GM18511 (cell line): Measurements from ENCODE around the gene ZC3H8.
"Not testable (repeated sequence)": the region's sequence is repeated elsewhere in the genome, so short reads cannot be mapped to it uniquely, and the experiment has no call there.

Source experiments
- ATAC-seq: cut with Tn5 transposase; IDR thresholded peaks from one replicate; pipeline ENCODE4 v1.9.1; 2021; ENCODE audit warnings: mild to moderate bottlenecking, moderate library complexity; ENCODE audit not compliant: unreplicated experiment

The ZC3H8 gene

DNA sequence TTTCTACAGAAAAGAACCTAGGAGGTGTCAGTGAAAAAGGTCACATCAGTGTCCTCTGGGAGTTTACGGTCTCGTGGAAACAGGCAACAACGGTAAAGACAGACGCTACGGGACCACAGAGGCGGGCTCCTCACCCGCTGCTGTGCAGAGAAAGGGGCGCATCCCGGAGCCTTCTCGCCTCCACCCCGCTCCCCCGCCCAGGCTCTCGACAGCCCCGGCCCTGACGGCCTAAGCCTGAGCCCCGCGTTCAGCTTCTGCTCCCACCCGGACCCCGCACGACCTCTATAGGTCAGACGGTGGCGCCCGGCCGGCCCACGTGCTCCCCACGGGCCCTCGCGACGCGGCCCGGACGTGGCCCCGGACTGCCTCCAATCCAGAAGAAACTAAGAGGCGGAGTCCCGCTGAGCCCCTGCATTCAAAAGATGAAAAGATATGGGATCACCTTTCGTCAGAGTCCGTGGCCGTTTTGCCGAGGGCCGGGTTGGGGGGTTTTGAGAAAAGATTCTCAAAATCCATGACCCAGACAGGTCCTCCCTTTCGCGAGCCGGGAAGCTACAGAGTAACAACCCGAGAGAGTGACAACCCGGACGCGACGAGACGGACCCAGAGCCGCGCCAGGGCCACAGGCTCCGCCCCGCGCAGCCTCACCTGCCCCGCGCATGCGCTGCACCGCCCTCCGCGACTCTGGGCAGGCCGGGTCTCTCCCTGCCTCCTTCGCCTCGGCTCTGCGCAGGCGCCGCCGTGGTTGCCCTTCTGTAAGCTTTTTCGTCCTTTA lies at the start of gene ZC3H8:
Gene ZC3H8 (minus strand): TSS at position 577 of the 775 bp plus-strand sequence. CDS start 61 bp downstream, at position 516.
- peak; percentile 93 for ATAC-seq

DNA sequence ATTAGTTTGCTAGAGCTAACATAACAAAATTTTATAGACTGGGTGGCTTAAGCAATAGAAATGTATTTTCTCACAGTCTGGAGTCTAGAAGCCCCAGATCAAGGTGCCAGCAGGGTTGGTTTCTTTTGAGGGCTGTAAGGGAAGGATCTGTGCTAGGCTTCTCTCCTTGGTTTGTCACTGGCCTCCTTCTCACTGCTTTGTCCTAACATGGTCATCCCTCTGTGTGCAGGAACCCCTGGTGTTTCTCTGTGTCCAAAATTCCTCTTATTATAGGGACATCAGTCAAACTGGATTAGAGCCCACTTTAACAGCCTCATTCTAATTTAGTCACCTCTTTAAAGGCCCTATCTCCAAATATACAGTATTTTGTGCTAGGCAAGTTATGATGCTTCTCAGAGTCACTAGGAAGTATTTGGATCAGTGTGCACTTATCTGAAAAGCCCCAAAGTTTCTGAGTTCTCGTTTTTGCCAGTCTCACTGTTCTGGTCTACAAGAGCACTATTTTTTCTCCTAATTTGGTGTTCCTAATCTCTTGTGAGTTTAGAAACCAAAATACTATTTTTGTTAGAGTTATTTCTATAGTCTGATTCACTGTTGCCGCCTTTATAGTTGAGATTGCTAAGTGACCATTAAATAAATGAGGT lies 49.6 kb upstream of the ZC3H8 start:
- ATAC-seq, result peak; percentile 72

DNA sequence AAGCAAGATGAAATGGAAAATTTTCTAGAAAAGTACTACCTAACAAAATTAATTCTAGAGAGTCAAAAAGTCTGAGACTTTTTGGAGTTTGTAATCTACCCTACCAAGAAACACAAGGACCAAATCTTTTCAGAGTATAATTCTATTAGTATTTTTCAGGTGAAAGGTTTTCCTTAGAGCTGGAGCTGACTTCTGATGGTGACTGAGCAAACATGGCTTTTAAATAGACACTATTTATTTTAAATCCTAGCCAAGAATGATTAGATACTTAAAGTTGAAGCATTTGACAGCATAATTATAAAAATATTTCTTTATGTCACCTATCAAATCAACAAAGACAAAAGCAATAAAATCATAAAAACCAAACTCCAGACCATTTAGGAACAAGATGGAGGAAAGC lies 47.1 kb upstream of the ZC3H8 start:
- ATAC-seq, result no peak

DNA sequence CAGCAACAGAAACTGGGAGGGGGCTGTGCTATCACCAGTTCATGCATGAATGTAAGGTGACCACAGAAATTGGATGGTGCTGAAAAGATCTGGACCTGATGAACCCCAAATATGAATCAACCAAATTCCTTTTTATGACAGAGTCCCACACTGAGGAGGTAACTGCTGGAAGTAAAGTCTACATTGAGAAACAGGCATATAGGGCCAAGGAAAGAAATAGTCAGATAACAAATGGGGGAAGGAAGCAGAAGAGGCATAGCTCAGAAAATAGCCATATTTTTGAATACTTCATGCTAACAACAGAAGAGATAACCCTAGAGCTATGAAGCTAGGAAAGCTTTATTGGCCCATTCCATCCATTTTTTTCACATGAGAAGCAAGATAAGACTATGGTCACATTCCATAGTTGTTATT lies 46.3 kb upstream of the ZC3H8 start:
- no peak for ATAC-seq

DNA sequence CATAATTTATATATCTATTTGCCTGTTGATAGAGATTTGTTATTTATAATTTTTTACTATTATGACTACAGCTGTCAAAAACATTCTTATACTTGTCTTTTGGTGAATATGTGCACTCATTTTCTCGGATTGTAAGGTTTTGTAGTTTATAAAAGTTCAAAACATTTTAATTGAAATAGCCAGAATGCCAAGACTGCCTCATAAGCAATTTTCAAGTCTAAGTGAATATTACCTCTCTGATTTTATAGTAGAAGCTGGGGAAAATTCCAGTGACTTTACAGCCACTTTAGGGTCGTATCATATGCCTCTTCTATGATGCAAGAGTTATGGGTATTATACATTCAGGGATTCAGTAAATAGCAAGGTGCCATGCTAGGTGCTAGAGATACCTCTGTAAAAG lies 41.6 kb upstream of the ZC3H8 start:
- ATAC-seq, result no peak

DNA sequence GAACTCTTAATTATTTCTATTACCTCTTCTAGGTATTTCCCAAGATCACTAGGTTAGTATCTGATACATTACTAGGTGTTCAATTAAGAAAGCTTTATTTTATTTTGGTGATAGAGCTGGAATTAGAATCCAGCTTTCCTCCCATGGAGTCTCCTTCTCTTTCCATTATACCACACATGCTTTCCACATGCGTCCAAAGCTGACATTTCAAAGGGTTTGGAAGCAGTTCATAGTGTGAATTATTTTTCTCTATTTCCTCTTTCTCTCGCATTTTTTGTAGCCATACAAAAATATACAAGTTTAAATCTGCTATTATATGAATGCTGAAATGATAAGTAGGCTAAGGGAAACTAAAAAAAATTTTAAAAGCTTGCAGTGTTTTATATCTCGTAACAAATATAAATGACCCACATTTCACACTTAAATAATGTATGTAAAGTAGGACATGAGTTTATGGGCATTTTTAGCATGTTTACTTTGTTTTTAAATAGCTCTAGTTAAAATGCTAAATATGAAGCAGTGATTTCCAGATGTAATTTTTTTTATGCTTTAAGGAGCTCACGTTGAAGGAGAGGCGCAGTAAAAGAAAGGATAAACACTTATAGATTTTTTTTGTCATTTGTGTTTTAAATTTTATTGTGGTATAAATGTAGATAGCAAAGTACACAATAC lies 40.7 kb upstream of the ZC3H8 start:
- ATAC-seq, result no peak

DNA sequence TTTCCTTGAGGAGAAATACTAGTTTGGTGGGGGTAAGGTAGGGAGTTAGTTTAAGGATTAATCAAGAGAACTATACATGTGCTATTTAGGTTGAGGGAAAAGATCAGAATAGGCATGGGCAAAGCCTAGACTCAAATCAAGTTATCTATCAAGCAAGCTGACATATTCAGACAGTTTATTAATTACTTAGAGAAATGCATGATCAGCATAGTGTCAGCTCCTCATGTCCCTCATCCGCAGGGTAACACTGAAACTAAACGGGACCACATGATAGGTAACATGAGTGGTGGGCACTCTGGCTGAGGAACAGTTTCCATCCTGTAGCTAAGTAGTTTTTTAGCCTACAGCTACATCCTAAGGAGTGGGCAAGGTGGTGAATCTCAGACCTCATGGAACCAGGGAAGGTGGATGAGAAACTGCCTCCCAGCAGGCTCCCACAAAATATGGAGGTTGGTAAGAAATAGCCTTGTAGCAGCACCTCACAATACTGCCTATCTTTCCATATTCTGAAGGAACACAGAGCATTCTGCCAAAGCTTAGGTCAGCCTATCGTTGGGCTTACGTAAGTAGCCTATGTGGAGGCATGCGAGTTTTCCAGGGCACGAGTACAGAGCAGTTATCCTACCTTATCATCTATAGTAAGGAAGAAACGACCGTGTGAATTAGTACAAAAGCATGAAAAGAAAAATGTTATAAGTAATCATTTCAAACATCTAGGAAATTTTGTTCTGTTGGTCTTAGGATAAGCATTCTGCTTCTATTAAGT lies 39.0 kb upstream of the ZC3H8 start:
- ATAC-seq, result no peak

DNA sequence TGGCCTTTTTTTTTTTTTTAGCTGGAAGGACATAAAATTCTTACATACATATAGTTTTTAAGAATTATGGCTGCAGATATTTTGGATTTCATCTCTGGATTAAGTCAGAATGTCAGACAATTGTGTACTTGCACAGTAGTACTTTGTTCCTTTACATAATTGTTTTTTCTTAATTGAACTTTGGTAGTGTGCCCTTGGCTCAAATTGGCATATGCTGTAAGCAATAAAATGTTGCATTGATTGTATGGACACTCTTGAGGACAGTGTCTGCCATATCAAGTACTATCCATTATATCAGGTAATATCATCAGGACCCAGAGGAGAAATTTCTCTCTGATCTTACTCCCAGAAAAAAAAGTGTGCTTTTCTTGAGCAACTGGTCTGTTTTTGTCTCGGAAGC lies 35.8 kb upstream of the ZC3H8 start:
- ATAC-seq, result no peak

DNA sequence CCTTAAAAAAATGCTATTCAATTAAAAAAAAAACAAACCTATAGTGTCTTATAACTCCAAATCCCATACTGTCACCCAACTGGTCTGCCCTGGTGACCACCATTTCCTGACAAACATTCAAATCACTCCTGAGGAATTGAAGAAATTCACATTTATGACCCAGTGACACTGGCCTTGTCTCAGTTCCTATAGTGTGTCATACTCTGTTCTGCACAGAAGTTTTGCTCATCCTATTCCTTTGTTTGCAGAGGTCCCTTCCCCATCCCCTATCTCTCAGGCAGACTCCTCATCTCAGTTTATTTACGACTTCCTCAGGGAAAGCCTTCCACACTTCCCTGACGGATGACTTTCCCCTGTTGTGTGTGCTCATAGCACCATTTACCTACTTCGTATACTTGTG lies 35.2 kb upstream of the ZC3H8 start:
- no peak for ATAC-seq

DNA sequence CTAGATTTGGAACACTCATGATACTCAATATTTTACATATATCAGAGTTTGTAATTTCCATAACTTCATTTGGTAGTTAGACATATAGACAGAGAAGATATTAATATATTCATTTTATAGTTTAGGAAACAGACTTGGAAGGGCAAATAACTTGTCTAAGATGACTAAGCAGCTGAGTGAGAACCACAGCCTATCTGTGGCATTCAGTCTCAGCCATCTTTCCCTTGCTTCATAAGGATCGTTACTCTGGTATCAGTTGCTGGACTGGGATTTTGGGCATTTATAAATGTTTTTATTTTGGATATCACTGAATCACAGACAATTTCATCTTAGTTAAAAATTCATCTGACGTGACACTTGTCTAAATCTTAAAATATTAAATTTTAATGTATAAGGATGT lies 28.7 kb upstream of the ZC3H8 start:
- not testable (repeated sequence) for ATAC-seq

DNA sequence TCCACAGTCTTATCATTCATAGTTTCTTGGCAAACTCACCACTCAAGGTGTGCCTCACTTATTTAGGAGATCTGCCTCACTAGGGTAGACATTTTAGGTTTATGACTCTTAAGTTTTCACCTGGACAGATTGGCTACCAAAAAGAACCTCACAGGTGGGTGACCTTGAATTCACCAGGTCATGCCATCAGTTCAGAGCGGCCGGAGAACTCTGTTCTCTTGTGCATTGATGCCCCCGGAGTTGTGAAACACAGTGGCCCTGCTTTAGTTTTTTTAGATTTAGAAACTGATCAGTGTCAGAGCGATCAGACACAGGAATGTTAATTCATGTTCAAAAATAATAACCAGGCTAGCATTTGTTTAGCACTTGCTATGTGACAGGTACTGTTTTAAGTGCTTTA lies 27.2 kb upstream of the ZC3H8 start:
- ATAC-seq, result not testable (repeated sequence)

DNA sequence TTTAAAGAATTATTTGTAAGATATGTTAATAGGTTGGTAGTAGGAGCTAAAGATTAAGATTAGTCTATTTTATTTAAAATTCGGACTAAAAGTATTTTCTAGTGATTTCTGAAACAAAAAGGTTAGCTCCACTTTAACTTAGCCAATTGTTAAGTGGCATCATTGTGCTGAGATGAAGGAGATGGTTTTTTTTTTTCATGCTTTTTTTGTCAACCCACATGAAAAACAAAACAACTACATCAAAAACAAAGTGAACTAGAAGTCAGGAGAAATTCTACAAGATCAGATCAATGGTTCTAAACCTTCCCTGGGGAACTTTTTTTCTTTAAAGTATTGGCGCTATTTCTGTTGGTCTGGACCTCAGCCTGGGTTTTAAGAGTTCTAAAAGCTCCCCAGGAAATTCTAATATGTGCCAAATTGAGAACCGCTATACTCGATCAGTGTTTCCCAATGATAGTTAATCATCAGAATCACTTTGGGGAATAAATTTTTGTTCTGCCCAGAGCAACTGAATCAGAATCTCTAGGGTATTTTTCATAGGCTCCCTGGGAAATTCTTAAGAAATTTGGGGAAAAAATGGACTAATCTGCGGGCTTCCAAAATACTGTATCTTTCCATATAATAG lies 22.9 kb upstream of the ZC3H8 start:
- ATAC-seq, result no peak

DNA sequence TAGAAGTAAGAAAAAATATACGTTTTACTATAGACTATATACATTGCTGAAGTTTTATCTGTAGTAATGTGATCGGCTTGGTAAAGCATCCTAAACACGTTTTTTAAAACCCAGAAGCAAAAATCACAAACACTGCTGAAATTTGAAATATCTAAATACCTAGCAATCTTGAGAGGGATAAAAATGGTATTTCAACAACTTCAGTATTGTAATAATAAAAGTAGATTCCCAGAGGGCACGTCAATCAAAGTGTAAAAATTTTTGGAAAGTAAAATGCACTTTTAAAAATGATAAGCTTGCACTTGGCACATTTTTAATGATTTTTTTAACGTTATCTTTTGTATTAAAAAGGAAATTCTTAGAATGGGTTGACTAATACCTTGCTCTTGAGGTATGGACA lies 22.1 kb upstream of the ZC3H8 start:
- no peak for ATAC-seq

DNA sequence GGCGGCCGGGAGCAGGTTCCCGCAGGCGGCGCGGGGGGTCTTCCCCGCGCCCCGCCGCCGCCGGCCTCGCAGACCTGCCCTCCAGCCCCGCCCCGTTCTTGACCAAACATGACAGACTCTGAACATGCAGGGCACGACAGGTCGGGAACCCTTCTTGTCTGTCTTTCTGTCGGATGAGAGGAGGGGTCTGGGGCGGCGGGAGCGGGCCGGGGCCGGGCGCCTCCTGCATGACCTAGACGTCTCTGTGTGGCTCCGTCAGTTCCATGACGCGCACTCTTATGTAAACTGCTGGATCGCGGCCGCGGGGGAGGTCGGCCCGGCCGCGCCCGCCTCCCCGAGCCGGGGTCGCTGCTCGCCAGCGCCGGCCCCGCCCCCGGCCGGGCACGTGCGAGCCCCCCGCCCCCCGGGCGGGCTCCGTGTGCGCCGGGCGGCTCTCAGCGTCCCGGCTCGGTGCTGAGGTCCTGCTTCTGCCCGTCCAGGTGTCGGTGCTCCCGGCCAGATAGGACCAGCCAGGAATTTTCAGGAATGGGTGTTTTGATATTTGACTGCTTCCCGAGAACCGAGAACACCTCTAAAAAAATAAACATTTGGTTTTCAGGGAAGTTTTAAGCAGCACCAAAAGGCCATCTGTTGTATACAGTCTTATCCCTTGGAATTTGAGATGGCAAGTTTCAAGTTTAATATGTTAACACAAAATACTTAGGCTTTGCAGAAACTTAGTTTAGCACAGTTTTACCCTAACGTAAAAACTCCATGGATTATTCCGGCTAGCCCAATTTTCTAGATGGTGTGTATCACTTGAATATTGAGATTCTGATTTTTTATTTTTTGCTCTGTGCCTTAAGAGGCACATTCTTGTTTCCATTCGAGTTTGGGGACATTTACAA lies 21.3 kb upstream of the ZC3H8 start:
- ATAC-seq, result peak; percentile 61

DNA sequence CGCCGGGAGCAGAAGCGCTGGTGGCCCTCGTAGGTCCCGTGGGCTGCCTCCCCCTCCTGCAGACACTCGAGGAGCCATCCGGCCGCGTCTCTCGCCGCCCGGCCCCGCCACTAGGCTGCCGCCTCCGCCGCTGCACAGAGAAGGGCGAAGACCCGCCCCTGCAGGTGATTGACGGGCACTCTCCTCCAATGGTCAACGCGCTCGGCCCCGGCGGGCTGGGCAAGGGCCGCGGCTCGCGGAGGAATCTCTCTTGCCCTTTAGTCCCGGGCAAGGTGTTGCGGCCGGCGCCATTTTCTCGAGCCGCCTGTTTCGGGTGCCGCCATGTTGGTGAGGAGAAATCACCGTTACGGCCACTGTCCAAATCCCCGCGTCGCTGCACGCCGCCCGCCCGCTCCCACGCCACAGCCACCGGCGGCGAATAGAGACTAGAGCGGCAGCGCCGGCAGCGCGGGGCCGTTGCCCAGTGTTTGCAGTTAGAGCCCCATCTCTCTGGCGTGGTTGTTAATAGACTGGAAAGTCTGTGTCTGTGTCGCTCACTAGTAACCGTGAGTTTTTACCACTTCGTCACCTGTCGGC lies 20.6 kb upstream of the ZC3H8 start, which contains the start of gene ZC3H6:
Gene ZC3H6 (plus strand): TSS at position 287 of the 576 bp plus-strand sequence. CDS start 398 bp downstream, outside the sequence.
- ATAC-seq, result peak; percentile 95

DNA sequence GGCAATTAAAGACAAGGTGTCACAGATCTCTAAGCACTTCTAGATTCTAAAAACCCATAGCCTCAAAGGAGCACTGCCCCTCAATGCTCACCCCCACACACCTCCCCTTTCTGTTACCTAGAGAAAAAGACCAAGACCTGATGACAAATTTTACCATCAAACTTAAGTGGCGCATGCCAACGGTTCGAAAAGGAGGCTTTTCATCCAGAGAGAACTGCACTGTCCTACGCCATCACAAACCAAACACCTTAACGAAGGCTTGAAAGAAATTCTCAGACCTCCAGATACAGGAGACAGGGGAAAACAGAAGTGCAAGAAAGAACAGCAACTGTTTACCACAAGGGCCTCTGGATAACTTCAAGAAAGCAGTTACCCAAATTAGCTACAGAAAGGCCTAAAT lies 18.5 kb upstream of the ZC3H8 start:
- no peak for ATAC-seq

DNA sequence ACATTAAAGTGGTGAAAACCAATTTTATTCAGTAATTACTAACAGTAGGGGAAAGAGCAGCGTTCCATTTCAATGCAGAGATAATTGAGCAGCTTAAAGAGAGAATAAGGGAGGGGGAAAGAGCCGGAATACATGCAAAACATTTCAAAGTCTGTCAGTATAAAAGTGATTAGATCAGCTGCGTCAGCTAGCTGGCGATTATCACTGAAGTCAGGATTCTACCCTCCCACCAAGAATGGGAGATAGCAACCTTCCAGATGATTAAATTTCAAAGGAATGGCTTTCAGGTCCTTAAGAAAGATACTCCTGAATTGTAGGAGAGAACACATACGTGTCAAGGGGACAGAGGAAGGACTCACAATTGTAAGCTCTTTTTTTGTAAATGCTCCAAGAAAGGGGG lies 17.8 kb upstream of the ZC3H8 start:
- no peak for ATAC-seq

DNA sequence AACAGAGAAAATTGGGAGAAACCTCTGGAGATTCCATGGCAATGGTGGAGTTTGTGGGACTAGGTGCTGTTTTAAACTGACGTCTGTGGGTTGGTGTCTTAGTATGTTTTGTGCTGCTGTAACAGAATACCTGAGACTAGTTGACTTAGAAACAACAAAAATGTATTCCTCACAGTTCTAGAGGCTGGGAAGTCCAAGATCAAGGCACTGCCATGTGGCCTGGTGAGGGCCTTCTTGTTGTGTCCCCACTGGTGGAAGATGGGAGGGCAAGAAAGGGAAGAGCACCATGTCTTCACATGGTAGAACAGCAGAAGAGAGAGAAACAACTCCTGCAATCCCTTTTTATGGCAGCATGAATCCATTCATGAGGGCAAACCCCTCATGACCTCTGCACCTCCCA lies 13.7 kb upstream of the ZC3H8 start:
- no peak for ATAC-seq

DNA sequence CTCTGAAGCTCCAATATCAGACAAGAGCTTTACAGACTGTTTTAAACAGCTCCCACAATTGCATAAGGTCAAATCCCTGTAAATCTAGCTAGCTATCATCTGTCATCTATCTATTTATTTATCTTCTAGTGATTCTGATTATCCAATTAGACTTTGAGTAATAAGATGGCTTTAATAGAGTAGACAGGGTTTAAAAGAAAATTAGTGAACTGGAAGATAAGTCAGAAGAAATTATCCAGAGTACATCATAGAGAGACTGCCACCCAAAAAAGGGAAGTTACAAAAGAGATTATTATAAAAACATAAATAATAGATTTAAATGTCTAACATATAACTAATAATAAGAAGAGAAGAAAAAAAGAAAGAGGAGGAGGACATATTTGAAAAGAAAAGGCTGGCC lies 8.0 kb upstream of the ZC3H8 start:
- no peak for ATAC-seq

DNA sequence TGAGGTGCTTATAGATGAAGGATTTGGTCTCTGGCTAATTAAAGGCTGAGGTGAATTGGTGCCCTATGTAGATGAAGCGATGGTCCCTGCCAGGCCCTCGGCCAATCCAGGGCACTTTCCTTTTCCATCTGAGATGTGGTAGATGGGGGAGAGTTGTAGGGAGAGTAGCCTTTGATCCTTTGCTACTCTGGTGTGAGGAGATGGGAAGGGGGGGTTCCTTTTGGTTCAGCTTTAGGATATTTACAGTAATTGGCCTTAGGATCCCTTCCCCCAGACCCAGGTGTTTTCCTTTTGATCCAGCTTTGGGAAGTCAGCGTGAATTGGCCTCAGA lies 5.4 kb upstream of the ZC3H8 start:
- no peak for ATAC-seq
